ENCODE results near the gene NPDC1. TPM values are rescaled to one million over a fixed set of nuclear protein-coding genes. Genes with fewer than 3 reads are reported as not detected.

Gene NPDC1
- total and polyA plus RNA-seq, 3 experiments from 2014 or later, result 24.6 to 38.4 (median 27.5) TPM

- Histone ChIP-seq H3K4me3 (ENCODE audit: low read length) (no peak overlapping the region), H3K4me1 (ENCODE audit: insufficient read depth, low read length) (peaks cover 15% of the 10 kb centered on the region), H3K27ac (ENCODE audit: low read depth, low read length) (no peak overlapping the region), H3K36me3 (ENCODE audit: insufficient read depth, low read length) (no peaks in the 10 kb centered on the region), H3K9me3 (ENCODE audit: low read length) (no peaks in the 10 kb centered on the region), H3K27me3 (ENCODE audit: insufficient read depth, low read length, poor library complexity, severe bottlenecking) (no peaks in the 10 kb centered on the region)
- ChIA-PET POLR2A (no interaction called here), CTCF (interaction anchor here (5.7 kb wide), 1 partner anchor 12 kb away, joined by 34 read pairs; no protein-coding TSS in a partner anchor)
- H3K9me3 Mint-ChIP-seq, result no peaks in the 10 kb centered on the region
- H3K4me1 Mint-ChIP-seq, result peaks cover 15 to 36% (median 15%) of the 10 kb centered on the region in 3 donors
- H3K27me3 Mint-ChIP-seq, result no peaks in the 10 kb centered on the region
- H3K4me3 Mint-ChIP-seq, result no peak overlapping the region
- no peak for DNase-seq
- peak overlapping the region in 1 of 8 donors; percentile 60 for H3K27ac Mint-ChIP-seq
- peaks cover 0 to 14% (median 3%) of the 10 kb centered on the region in 3 donors for H3K36me3 Mint-ChIP-seq
These were observed 22.4 kb downstream of the NPDC1 start for GRCh38 chr9:137023583-137023991.

DNA sequence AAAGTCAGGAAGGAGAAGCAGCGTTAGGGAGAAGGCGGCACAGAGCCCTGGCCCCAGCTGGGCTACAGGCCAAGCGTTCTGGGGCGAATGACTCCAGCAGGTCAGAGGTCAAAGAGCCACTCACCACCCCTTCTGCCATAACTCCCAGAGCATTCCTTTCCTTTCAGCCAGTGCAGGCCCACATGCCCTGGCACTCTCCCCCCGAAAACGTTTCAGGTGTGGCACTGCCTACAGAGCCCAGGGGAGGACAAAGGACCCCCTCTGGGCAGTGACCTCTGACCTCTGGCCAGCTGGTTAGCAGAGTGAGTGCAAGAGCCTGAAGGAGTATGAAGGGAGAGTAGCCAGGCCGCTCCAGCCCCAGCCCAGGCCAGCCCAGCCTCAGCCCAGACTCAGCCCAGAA, 22.8 kb downstream of the NPDC1 start:
- CTCF ChIA-PET, result interaction anchor here (5.7 kb wide), 1 partner anchor 12 kb away, joined by 34 read pairs; no protein-coding TSS in a partner anchor
- H3K4me3 Mint-ChIP-seq, result peak overlapping the region in 1 of 7 donors; percentile 68
- POLR2A ChIA-PET, result no interaction called here
- peak overlapping the region in 1 of 8 donors; percentile 50 for H3K27ac Mint-ChIP-seq
- peaks cover 15 to 36% (median 15%) of the 10 kb centered on the region in 3 donors for H3K4me1 Mint-ChIP-seq
- Histone ChIP-seq H3K9me3 (ENCODE audit: low read length) (no peaks in the 10 kb centered on the region), H3K36me3 (ENCODE audit: insufficient read depth, low read length) (no peaks in the 10 kb centered on the region), H3K27ac (ENCODE audit: low read depth, low read length) (no peak overlapping the region), H3K4me3 (ENCODE audit: low read length) (no peak overlapping the region), H3K4me1 (ENCODE audit: insufficient read depth, low read length) (peaks cover 15% of the 10 kb centered on the region), H3K27me3 (ENCODE audit: insufficient read depth, low read length, poor library complexity, severe bottlenecking) (no peaks in the 10 kb centered on the region)
- H3K36me3 Mint-ChIP-seq, result peaks cover 0 to 14% (median 3%) of the 10 kb centered on the region in 3 donors
- no peaks in the 10 kb centered on the region for H3K27me3 Mint-ChIP-seq
- H3K9me3 Mint-ChIP-seq, result no peaks in the 10 kb centered on the region
- DNase-seq, result no peak

DNA sequence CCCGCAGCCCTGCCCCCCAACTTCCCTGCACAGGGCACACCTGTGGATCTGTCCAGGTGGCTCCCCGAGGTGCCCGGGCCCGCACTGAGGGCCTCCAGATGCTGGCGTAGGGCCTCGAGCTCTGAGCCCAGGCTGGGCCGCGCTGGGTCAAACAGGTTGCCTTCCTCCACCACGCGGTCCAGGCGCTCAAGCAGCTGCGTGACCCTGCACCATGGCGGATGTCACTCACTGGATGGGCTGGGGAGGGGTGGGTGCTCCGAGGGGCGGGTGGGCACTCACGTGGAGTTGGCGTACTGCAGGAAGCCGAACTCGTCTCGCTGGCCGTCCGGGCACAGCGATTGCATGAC, 23.3 kb downstream of the NPDC1 start:
- Mint-ChIP-seq H3K27me3 (no peaks in the 10 kb centered on the region), H3K9me3 (no peaks in the 10 kb centered on the region), H3K27ac (peak overlapping the region in 1 of 8 donors; percentile 50), H3K4me1 (peaks cover 15 to 36% (median 15%) of the 10 kb centered on the region in 3 donors), H3K36me3 (peaks cover 0 to 18% (median 3%) of the 10 kb centered on the region in 3 donors), H3K4me3 (peak overlapping the region in 1 of 7 donors; percentile 68)
- POLR2A ChIA-PET, result no interaction called here
- DNase-seq, result no peak
- H3K9me3 ChIP-seq (ENCODE audit: low read length), result no peaks in the 10 kb centered on the region
- peaks cover 15% of the 10 kb centered on the region for H3K4me1 ChIP-seq (ENCODE audit: insufficient read depth, low read length)
- no peaks in the 10 kb centered on the region for H3K27me3 ChIP-seq (ENCODE audit: insufficient read depth, low read length, poor library complexity, severe bottlenecking)
- H3K36me3 ChIP-seq (ENCODE audit: insufficient read depth, low read length), result no peaks in the 10 kb centered on the region
- H3K4me3 ChIP-seq (ENCODE audit: low read length), result no peak overlapping the region
- CTCF ChIA-PET, result interaction anchor here (1.1 to 5.7 kb wide), 2 partner anchors 13 to 27 kb away, joined by 3 to 34 read pairs; partner anchors contain the start of gene CLIC3
- no peak overlapping the region for H3K27ac ChIP-seq (ENCODE audit: low read depth, low read length)

- peak overlapping the region in 7 of 8 donors; percentile 28 to 93 (median 55) for H3K27ac Mint-ChIP-seq
- H3K9me3 ChIP-seq (ENCODE audit: low read length), result no peaks in the 10 kb centered on the region
- POLR2A ChIA-PET, result no interaction called here
- CTCF ChIA-PET, result interaction anchor here (1.1 to 5.7 kb wide), 3 partner anchors 7 to 26 kb away, joined by 3 to 34 read pairs (median 4); partner anchors contain the start of gene CLIC3
- no peaks in the 10 kb centered on the region for H3K9me3 Mint-ChIP-seq
- H3K4me1 Mint-ChIP-seq, result peaks cover 12 to 32% (median 12%) of the 10 kb centered on the region in 3 donors
- DNase-seq, result peak in 4 of 5 donors; percentile 65 to 82 (median 74)
- H3K36me3 ChIP-seq (ENCODE audit: insufficient read depth, low read length), result no peaks in the 10 kb centered on the region
- no peaks in the 10 kb centered on the region for H3K27me3 ChIP-seq (ENCODE audit: insufficient read depth, low read length, poor library complexity, severe bottlenecking)
- peak overlapping the region in 1 of 7 donors; percentile 53 for H3K4me3 Mint-ChIP-seq
- H3K4me3 ChIP-seq (ENCODE audit: low read length), result no peak overlapping the region
- H3K4me1 ChIP-seq (ENCODE audit: insufficient read depth, low read length), result peaks cover 10% of the 10 kb centered on the region
- no peaks in the 10 kb centered on the region for H3K27me3 Mint-ChIP-seq
- H3K27ac ChIP-seq (ENCODE audit: low read depth, low read length), result no peak overlapping the region
- peaks cover 0 to 20% (median 3%) of the 10 kb centered on the region in 3 donors for H3K36me3 Mint-ChIP-seq
These were observed 23.9 kb downstream of the NPDC1 start for GRCh38 chr9:137021979-137022661.

DNA sequence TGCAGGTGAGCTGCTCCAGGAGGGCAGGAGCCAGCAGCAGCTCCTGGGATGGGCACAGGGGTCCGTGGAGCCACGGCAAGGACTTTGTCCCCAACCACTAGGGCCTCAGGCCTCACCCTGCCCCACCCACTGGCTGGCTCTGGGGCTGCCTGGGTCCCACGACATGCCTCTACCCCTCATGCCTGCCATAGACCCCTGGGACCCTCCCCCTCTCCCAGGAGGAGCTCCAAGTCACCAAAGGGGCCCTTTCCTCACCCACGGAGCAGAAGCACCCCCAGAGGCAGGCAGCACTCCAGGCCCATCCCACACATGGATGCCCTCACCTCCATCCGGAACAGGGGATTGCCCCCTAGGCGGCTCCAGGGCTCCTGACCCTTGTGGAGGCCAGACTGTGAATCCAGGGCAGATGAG, 24.4 kb downstream of the NPDC1 start:
- DNase-seq, result no peak
- H3K27me3 Mint-ChIP-seq, result no peaks in the 10 kb centered on the region
- no peaks in the 10 kb centered on the region for H3K27me3 ChIP-seq (ENCODE audit: insufficient read depth, low read length, poor library complexity, severe bottlenecking)
- no peak overlapping the region for H3K27ac ChIP-seq (ENCODE audit: low read depth, low read length)
- H3K4me3 ChIP-seq (ENCODE audit: low read length), result no peak overlapping the region
- H3K36me3 ChIP-seq (ENCODE audit: insufficient read depth, low read length), result no peaks in the 10 kb centered on the region
- peaks cover 5% of the 10 kb centered on the region for H3K4me1 ChIP-seq (ENCODE audit: insufficient read depth, low read length)
- peak overlapping the region in 1 of 7 donors; percentile 53 for H3K4me3 Mint-ChIP-seq
- no peaks in the 10 kb centered on the region for H3K9me3 Mint-ChIP-seq
- H3K9me3 ChIP-seq (ENCODE audit: low read length), result no peaks in the 10 kb centered on the region
- H3K27ac Mint-ChIP-seq, result peak overlapping the region in 3 of 8 donors; percentile 28 to 63 (median 43)
- peaks cover 0 to 25% (median 3%) of the 10 kb centered on the region in 3 donors for H3K36me3 Mint-ChIP-seq
- H3K4me1 Mint-ChIP-seq, result peaks cover 8 to 27% (median 8%) of the 10 kb centered on the region in 3 donors
- POLR2A ChIA-PET, result interaction anchor here (0.6 kb wide), 1 partner anchor 13 kb away, joined by 3 read pairs; no protein-coding TSS in a partner anchor
- CTCF ChIA-PET, result interaction anchor here (0.8 to 5.7 kb wide), 6 partner anchors 8 to 46 kb away, joined by 3 to 34 read pairs (median 4); partner anchors contain the start of gene CLIC3

DNA sequence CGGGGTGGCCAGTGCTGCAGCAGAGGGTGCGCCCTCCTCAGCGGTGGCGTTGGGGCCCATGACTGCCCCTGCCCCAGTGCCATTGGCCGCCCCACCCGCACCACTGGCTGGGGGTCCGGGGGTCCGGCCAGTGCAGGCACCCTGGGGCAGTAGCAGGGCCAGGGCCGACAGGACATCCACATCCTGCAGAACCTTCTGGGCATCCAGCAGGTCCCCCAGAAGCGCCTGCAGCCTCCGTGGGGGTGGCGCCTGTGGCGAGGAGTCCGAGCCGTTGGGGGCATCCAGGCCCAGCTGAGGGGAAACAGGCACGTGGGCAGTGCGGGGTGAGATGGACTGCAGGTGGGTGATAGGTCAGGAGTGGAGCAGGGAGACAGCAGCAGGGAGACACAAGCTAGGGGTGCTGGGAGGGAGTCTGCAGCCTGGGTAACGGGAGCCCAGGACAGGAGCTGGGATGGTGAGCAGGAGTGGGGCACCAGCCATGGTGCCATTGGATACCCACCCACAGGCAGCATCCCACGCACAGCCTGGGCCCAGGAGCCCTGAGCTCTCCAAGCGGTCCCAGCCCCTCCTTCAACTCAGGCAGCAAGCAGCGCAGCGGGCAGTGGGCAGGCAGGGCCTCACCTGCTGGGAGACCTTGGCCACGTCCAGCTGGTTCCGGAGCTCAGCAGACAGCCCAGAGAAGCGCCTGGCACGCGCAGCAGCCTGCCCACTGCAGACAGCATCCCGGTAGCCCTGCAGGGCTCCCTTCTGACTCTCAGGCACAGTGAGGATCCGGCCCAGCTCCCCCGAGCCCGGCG, 25.0 kb downstream of the NPDC1 start:
- no peaks in the 10 kb centered on the region for H3K36me3 ChIP-seq (ENCODE audit: insufficient read depth, low read length)
- Mint-ChIP-seq H3K36me3 (peaks cover 0 to 29% (median 3%) of the 10 kb centered on the region in 3 donors), H3K4me3 (no peak overlapping the region), H3K4me1 (peaks cover 5 to 21% (median 5%) of the 10 kb centered on the region in 3 donors), H3K27ac (peak overlapping the region in 1 of 8 donors; percentile 78), H3K27me3 (no peaks in the 10 kb centered on the region), H3K9me3 (no peaks in the 10 kb centered on the region)
- H3K4me3 ChIP-seq (ENCODE audit: low read length), result no peak overlapping the region
- no peak overlapping the region for H3K27ac ChIP-seq (ENCODE audit: low read depth, low read length)
- CTCF ChIA-PET, result interaction anchor here (0.8 to 5.7 kb wide), 5 partner anchors 8 to 47 kb away, joined by 4 to 34 read pairs (median 5); partner anchors contain the start of gene CLIC3
- POLR2A ChIA-PET, result interaction anchor here (0.6 kb wide), 2 partner anchors 14 to 22 kb away, joined by 3 read pairs; no protein-coding TSS in a partner anchor
- H3K27me3 ChIP-seq (ENCODE audit: insufficient read depth, low read length, poor library complexity, severe bottlenecking), result no peaks in the 10 kb centered on the region
- no peak for DNase-seq
- no peaks in the 10 kb centered on the region for H3K4me1 ChIP-seq (ENCODE audit: insufficient read depth, low read length)
- H3K9me3 ChIP-seq (ENCODE audit: low read length), result no peaks in the 10 kb centered on the region

GRCh38 chr9:137019891-137020683, 25.9 kb downstream of the NPDC1 start:
- Mint-ChIP-seq H3K27ac (peak overlapping the region in 1 of 8 donors; percentile 43), H3K27me3 (no peaks in the 10 kb centered on the region), H3K4me3 (peak overlapping the region in 1 of 7 donors; percentile 59), H3K36me3 (peaks cover 0 to 34% (median 3%) of the 10 kb centered on the region in 3 donors), H3K9me3 (no peaks in the 10 kb centered on the region), H3K4me1 (peaks cover 2 to 18% (median 5%) of the 10 kb centered on the region in 3 donors)
- ChIA-PET CTCF (interaction anchor here (0.7 to 5.7 kb wide), 4 partner anchors 9 to 72 kb away, joined by 3 to 34 read pairs (median 6); no protein-coding TSS in a partner anchor), POLR2A (interaction anchor here (0.6 kb wide), 1 partner anchor 21 kb away, joined by 3 read pairs; no protein-coding TSS in a partner anchor)
- H3K27ac ChIP-seq (ENCODE audit: low read depth, low read length), result no peak overlapping the region
- no peaks in the 10 kb centered on the region for H3K9me3 ChIP-seq (ENCODE audit: low read length)
- no peaks in the 10 kb centered on the region for H3K27me3 ChIP-seq (ENCODE audit: insufficient read depth, low read length, poor library complexity, severe bottlenecking)
- H3K36me3 ChIP-seq (ENCODE audit: insufficient read depth, low read length), result no peaks in the 10 kb centered on the region
- no peaks in the 10 kb centered on the region for H3K4me1 ChIP-seq (ENCODE audit: insufficient read depth, low read length)
- no peak for DNase-seq
- H3K4me3 ChIP-seq (ENCODE audit: low read length), result no peak overlapping the region
